HG03159 (cell line): Measurements from ENCODE around the gene ATL2.
"Not testable (repeated sequence)": the region's sequence is repeated elsewhere in the genome, so short reads cannot be mapped to it uniquely, and the experiment has no call there.

ENCODE experiments used
- ATAC-seq: cut with Tn5 transposase; IDR thresholded peaks from one replicate; pipeline ENCODE4 v1.9.1; 2021; ENCODE audit warnings: mild to moderate bottlenecking, moderate library complexity; ENCODE audit not compliant: unreplicated experiment

The ATL2 gene

GRCh38 chr2:38277245-38278116 is 99.6 kb downstream of the ATL2 start:
- ATAC-seq, result no peak

- no peak for ATAC-seq
Observed at GRCh38 chr2:38274286-38275276, 102.5 kb downstream of the ATL2 start.

- ATAC-seq, result no peak
Observed at GRCh38 chr2:38271697-38272096, 105.4 kb downstream of the ATL2 start.

GRCh38 chr2:38269421-38269820 is 107.7 kb downstream of the ATL2 start:
- no peak for ATAC-seq

GRCh38 chr2:38268691-38269327 is 108.3 kb downstream of the ATL2 start:
- ATAC-seq, result no peak

GRCh38 chr2:38268001-38268400 is 109.1 kb downstream of the ATL2 start:
- ATAC-seq, result no peak

- ATAC-seq, result no peak
Observed at GRCh38 chr2:38267270-38267925, 109.7 kb downstream of the ATL2 start.

GRCh38 chr2:38266382-38267061 is 110.6 kb downstream of the ATL2 start:
- no peak for ATAC-seq

GRCh38 chr2:38265461-38265860 is 111.6 kb downstream of the ATL2 start:
- no peak for ATAC-seq

- ATAC-seq, result no peak
Observed at GRCh38 chr2:38264396-38265221, 112.5 kb downstream of the ATL2 start.

GRCh38 chr2:38263293-38263692 is 113.8 kb downstream of the ATL2 start:
- no peak for ATAC-seq

- ATAC-seq, result no peak
Observed at GRCh38 chr2:38262069-38262871, 114.8 kb downstream of the ATL2 start.

- ATAC-seq, result no peak
Observed at GRCh38 chr2:38261569-38262068, 115.5 kb downstream of the ATL2 start.

GRCh38 chr2:38260972-38261371 is 116.1 kb downstream of the ATL2 start:
- no peak for ATAC-seq

GRCh38 chr2:38260469-38260868 is 116.6 kb downstream of the ATL2 start:
- no peak for ATAC-seq

GRCh38 chr2:38259311-38259710 is 117.8 kb downstream of the ATL2 start:
- no peak for ATAC-seq

- ATAC-seq, result not testable (repeated sequence)
Observed at GRCh38 chr2:38257680-38258079, 119.4 kb downstream of the ATL2 start.

- no peak for ATAC-seq
Observed at GRCh38 chr2:38256610-38257009, 120.5 kb downstream of the ATL2 start.
